ENCODE measurements around the gene VGLL4. TPM values are rescaled to one million over a fixed set of nuclear protein-coding genes. Genes with fewer than 3 reads are reported as not detected.
A peak's percentile ranks its signal among the peaks of the same experiment; 100 is the strongest.

The VGLL4 gene
- total RNA-seq, 1 experiment from 2014 or later = 66.0 TPM

DNA sequence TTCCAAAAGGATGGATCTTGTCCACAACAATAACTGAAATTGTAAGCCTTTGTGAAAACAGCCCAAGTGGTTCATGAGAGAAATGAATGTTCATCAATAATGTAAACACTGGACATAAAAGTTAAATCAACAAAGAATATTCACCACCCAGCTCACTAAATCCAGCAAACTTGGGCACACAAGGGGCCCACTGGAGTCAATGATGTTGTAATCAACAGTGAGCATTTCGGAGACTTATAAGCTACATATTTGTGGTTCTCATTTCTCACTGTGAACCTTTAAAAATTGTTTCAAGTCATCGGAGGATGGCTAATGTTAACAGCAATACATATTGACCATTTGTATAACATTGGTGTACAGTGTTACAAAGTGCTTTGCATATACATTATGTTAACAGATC, 63.1 kb downstream of the VGLL4 start:
- H3K36me3 ChIP-seq (ENCODE audit: control insufficient read depth, insufficient read depth, low read length) = no peaks in the 10 kb centered on the region
- no peaks in the 10 kb centered on the region for H3K9me3 ChIP-seq (ENCODE audit: control insufficient read depth, insufficient read depth, low read depth, low read length)
- H3K27ac ChIP-seq (ENCODE audit: low read length) = peak overlapping the region; percentile 95; the same call in 1 of the 2 replicates
- H3K4me1 ChIP-seq (ENCODE audit: control insufficient read depth, insufficient read depth, low read length) = peaks cover 56% of the 10 kb centered on the region
- no TSS peak for BruUV-seq (replicated peaks)
- TF ChIP-seq, protein P1, sequence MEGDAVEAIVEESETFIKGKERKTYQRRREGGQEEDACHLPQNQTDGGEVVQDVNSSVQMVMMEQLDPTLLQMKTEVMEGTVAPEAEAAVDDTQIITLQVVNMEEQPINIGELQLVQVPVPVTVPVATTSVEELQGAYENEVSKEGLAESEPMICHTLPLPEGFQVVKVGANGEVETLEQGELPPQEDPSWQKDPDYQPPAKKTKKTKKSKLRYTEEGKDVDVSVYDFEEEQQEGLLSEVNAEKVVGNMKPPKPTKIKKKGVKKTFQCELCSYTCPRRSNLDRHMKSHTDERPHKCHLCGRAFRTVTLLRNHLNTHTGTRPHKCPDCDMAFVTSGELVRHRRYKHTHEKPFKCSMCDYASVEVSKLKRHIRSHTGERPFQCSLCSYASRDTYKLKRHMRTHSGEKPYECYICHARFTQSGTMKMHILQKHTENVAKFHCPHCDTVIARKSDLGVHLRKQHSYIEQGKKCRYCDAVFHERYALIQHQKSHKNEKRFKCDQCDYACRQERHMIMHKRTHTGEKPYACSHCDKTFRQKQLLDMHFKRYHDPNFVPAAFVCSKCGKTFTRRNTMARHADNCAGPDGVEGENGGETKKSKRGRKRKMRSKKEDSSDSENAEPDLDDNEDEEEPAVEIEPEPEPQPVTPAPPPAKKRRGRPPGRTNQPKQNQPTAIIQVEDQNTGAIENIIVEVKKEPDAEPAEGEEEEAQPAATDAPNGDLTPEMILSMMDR (IDR thresholded peaks at IDR 0.05) = no peak
- no peak for TF ChIP-seq SIN3A (IDR thresholded peaks at IDR 0.05; ENCODE audit: borderline replicate concordance, insufficient read depth, low read depth, low read length)
- no peaks in the 10 kb centered on the region for H3K27me3 ChIP-seq (ENCODE audit: control insufficient read depth, insufficient read depth, low read length)
- CTCF ChIA-PET = no interaction called here
- ATAC-seq = no peak
- no peak overlapping the region for H3K4me3 ChIP-seq (ENCODE audit: low read depth in 2 of 2, low read length in 2 of 2)
- no peak for DNase-seq (ENCODE audit: low read depth, low spot score)
- intact Hi-C loops (cut with micrococcal nuclease; ENCODE audit: unreplicated experiment) (no loop called here), in situ Hi-C loops (cut with HindIII; ENCODE audit: low pct_unique_long_range_greater_than_20kb, low sequenced_read_pairs) (no loop called here)
- POLR2A ChIA-PET = interaction anchor here (0.7 to 1.2 kb wide), 2 partner anchors 17 to 20 kb away, joined by 4 to 8 read pairs; no protein-coding TSS in a partner anchor

DNA sequence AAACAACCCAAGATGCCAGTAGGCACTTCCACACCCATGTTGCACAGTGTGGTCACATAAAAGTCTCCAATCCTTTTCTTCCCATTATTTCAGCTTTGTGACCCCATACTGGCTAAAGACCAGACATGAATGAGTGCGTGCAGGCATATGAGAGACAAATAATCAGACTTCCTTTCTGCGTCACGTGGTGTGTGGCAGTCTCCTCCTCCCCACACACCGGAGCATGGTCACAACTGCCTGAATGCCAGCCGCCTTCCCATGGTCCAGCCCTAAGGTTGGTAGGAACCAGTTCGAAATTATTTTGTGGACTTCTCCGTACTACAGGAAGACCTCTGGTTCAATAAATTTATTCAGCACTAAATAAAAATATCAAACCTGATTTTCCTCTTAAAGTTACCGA, 65.5 kb downstream of the VGLL4 start:
- in situ Hi-C loops (cut with HindIII; ENCODE audit: low pct_unique_long_range_greater_than_20kb, low sequenced_read_pairs) (no loop called here), intact Hi-C loops (cut with micrococcal nuclease; ENCODE audit: unreplicated experiment) (no loop called here)
- no peaks in the 10 kb centered on the region for H3K27me3 ChIP-seq (ENCODE audit: control insufficient read depth, insufficient read depth, low read length)
- BruUV-seq (replicated peaks) = no TSS peak
- H3K4me3 ChIP-seq (ENCODE audit: low read depth in 2 of 2, low read length in 2 of 2) = no peak overlapping the region
- H3K4me1 ChIP-seq (ENCODE audit: control insufficient read depth, insufficient read depth, low read length) = peaks cover 35% of the 10 kb centered on the region
- no peak for DNase-seq (ENCODE audit: low read depth, low spot score)
- ChIA-PET POLR2A (no interaction called here), CTCF (no interaction called here)
- peak overlapping the region; percentile 49; the same call in 1 of the 2 replicates for H3K27ac ChIP-seq (ENCODE audit: low read length)
- TF ChIP-seq TCF7L2 (IDR thresholded peaks at IDR 0.05; ENCODE audit: low read depth, low read length) (no peak), SIN3A (IDR thresholded peaks at IDR 0.05; ENCODE audit: borderline replicate concordance, insufficient read depth, low read depth, low read length) (no peak), POLR2AphosphoS5 (IDR thresholded peaks at IDR 0.05; ENCODE audit: low read depth, low read length) (no peak)
- TF ChIP-seq, protein P2, sequence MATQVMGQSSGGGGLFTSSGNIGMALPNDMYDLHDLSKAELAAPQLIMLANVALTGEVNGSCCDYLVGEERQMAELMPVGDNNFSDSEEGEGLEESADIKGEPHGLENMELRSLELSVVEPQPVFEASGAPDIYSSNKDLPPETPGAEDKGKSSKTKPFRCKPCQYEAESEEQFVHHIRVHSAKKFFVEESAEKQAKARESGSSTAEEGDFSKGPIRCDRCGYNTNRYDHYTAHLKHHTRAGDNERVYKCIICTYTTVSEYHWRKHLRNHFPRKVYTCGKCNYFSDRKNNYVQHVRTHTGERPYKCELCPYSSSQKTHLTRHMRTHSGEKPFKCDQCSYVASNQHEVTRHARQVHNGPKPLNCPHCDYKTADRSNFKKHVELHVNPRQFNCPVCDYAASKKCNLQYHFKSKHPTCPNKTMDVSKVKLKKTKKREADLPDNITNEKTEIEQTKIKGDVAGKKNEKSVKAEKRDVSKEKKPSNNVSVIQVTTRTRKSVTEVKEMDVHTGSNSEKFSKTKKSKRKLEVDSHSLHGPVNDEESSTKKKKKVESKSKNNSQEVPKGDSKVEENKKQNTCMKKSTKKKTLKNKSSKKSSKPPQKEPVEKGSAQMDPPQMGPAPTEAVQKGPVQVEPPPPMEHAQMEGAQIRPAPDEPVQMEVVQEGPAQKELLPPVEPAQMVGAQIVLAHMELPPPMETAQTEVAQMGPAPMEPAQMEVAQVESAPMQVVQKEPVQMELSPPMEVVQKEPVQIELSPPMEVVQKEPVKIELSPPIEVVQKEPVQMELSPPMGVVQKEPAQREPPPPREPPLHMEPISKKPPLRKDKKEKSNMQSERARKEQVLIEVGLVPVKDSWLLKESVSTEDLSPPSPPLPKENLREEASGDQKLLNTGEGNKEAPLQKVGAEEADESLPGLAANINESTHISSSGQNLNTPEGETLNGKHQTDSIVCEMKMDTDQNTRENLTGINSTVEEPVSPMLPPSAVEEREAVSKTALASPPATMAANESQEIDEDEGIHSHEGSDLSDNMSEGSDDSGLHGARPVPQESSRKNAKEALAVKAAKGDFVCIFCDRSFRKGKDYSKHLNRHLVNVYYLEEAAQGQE (IDR thresholded peaks at IDR 0.05; ENCODE audit: insufficient read depth in 1 of 2, low read depth in 2 of 2, low read length in 1 of 2) = no peak
- TF ChIP-seq, protein P1 (IDR thresholded peaks at IDR 0.05) = no peak
- H3K9me3 ChIP-seq (ENCODE audit: control insufficient read depth, insufficient read depth, low read depth, low read length) = no peaks in the 10 kb centered on the region
- no peak for ATAC-seq
- no peaks in the 10 kb centered on the region for H3K36me3 ChIP-seq (ENCODE audit: control insufficient read depth, insufficient read depth, low read length)
